Kidney capillary endothelial cell (primary cell): Measurements from ENCODE around the gene COL8A2.

ENCODE experiments used
- DNase-seq: peaks from one replicate; pipeline ENCODE4 v3.0.0-alpha.2; 2018; ENCODE audit warnings: low spot score

COL8A2 gene

GRCh38 chr1:36136535-36136934 lies 11.5 kb upstream of the COL8A2 start:
- DNase-seq: peak; percentile 58

- DNase-seq: no peak
Observed at GRCh38 chr1:36135796-36136195, 10.8 kb upstream of the COL8A2 start.

GRCh38 chr1:36135330-36135667 lies 10.3 kb upstream of the COL8A2 start:
- DNase-seq: no peak

GRCh38 chr1:36134505-36135329 lies 9.7 kb upstream of the COL8A2 start:
- DNase-seq: no peak

GRCh38 chr1:36134031-36134430 lies 9.0 kb upstream of the COL8A2 start:
- no peak for DNase-seq

- no peak for DNase-seq
Observed at GRCh38 chr1:36133484-36133883, 8.5 kb upstream of the COL8A2 start.

- DNase-seq: no peak
Observed at GRCh38 chr1:36132029-36132428, 7.0 kb upstream of the COL8A2 start.

- no peak for DNase-seq
Observed at GRCh38 chr1:36128905-36129206, 3.8 kb upstream of the COL8A2 start.

- no peak for DNase-seq
Observed at GRCh38 chr1:36128126-36128904, 3.3 kb upstream of the COL8A2 start.

- DNase-seq: no peak
Observed at GRCh38 chr1:36126797-36127500, 1.9 kb upstream of the COL8A2 start.

- no peak for DNase-seq
Observed at GRCh38 chr1:36126005-36126716, 1.1 kb upstream of the COL8A2 start.

- no peak for DNase-seq
Observed at GRCh38 chr1:36124404-36125128, 456 bp downstream of the COL8A2 start.

GRCh38 chr1:36123356-36123755 lies 1.7 kb downstream of the COL8A2 start:
- DNase-seq: no peak

- no peak for DNase-seq
Observed at GRCh38 chr1:36122062-36123030, 2.7 kb downstream of the COL8A2 start.

- no peak for DNase-seq
Observed at GRCh38 chr1:36119456-36119855, 5.6 kb downstream of the COL8A2 start.

GRCh38 chr1:36118447-36119204 lies 6.4 kb downstream of the COL8A2 start:
- no peak for DNase-seq

- DNase-seq: no peak
Observed at GRCh38 chr1:36116901-36117300, 8.1 kb downstream of the COL8A2 start.

- no peak for DNase-seq
Observed at GRCh38 chr1:36115931-36116330, 9.1 kb downstream of the COL8A2 start.

- DNase-seq: no peak
Observed at GRCh38 chr1:36115200-36115669, 9.8 kb downstream of the COL8A2 start.

GRCh38 chr1:36114371-36114770 lies 10.7 kb downstream of the COL8A2 start:
- no peak for DNase-seq
